GM12875 (cell line): ENCODE measurements around the gene PLEKHH1.

Experiments
- H3K4me3 ChIP-seq: one replicate; pipeline ENCODE4 v1.5.1; 2011; ENCODE audit warnings: low read depth, low read length, control low read depth
- TF ChIP-seq, protein P1 (sequence below): IDR thresholded peaks from 2 replicates; pipeline ENCODE4 v1.5.1; 2011; ENCODE audit warnings: low read depth, mild to moderate bottlenecking, control low read depth, inconsistent platforms, low read length, moderate library complexity, borderline replicate concordance; ENCODE audit not compliant: insufficient read depth

Gene PLEKHH1

GRCh38 chr14:67607646-67608045 lies 74.6 kb downstream of the PLEKHH1 start:
- TF ChIP-seq, protein P1, sequence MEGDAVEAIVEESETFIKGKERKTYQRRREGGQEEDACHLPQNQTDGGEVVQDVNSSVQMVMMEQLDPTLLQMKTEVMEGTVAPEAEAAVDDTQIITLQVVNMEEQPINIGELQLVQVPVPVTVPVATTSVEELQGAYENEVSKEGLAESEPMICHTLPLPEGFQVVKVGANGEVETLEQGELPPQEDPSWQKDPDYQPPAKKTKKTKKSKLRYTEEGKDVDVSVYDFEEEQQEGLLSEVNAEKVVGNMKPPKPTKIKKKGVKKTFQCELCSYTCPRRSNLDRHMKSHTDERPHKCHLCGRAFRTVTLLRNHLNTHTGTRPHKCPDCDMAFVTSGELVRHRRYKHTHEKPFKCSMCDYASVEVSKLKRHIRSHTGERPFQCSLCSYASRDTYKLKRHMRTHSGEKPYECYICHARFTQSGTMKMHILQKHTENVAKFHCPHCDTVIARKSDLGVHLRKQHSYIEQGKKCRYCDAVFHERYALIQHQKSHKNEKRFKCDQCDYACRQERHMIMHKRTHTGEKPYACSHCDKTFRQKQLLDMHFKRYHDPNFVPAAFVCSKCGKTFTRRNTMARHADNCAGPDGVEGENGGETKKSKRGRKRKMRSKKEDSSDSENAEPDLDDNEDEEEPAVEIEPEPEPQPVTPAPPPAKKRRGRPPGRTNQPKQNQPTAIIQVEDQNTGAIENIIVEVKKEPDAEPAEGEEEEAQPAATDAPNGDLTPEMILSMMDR: no peak
- no peak overlapping the region for H3K4me3 ChIP-seq

DNA sequence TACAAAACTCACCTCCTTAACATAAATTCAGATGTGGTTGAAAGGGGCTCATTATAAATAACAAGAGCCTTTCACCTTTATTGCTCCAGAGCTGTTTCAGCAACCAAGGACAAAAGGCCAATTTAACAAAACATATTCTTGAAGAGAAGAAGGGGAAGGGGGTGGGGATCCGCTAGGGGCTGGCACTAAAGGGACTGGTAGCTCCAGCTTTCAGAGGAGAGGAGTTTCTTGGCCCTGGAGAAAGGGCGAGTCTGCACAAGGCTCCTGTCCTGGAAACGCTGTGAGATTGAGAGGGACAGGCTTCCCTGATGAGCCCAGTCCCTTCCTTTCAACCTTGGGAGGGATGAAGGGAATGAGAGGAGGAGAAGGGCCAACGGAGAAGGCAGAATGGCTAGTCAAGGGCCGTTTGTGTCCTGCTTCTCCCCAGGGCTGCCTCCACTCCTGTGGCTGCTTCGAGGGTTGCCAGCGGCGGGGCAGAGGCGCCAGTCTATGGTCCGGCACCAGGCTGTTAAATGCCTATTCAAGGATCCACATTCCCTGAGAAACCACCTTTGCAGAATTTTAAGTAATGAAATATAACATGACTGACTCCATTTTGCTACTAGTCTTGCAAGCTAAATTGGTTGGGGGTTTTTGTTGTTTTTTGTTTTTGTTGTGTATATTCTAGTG lies 76.7 kb downstream of the PLEKHH1 start:
- no peak overlapping the region for H3K4me3 ChIP-seq

DNA sequence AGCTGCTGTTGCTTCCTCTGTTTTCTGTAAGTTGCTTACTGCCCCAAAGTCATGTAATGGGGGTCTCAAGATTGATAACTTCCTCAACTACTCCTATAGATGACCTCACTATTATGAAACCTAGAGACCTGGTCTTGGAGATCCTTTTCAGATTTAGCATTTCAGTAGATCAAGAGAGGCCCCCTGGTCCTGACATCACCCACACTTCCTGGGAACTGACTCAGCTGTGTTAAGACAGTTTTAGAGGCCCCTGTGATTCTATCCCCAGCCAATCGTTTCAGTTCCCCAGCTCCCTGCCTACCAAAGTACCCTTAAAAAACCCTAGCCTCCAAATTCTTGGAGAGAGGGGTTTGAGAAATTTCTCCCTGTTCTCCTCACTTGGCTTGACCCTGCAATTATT lies 77.4 kb downstream of the PLEKHH1 start:
- no peak overlapping the region for H3K4me3 ChIP-seq
- TF ChIP-seq, protein P1: no peak

More for the DNA sequence above, 76.7 kb downstream of the PLEKHH1 start:
- TF ChIP-seq, protein P1: no peak

DNA sequence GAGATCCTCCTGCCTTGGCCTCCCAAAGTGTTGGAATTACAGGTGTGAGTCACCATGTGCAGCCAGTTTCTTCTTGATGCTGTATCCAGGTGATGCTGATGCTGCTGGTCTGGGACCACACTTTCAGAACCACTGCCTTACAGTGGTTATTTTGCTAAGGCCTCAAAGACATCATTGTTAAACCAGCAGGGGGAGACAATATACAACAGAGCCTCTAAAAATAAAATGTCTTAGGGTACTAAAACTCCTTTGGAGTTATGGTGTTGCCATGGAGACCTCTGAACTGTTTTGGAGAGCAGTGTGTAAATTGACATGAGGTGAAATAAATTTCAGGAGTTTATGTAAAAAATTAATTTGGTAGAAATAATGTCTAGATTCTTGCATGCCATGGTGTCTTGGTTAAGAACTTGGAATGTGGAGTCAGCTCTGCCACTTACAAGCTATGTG lies 85.5 kb downstream of the PLEKHH1 start:
- no peak overlapping the region for H3K4me3 ChIP-seq
- TF ChIP-seq, protein P1: peak; percentile 44; the same call in 1 of the 2 replicates

DNA sequence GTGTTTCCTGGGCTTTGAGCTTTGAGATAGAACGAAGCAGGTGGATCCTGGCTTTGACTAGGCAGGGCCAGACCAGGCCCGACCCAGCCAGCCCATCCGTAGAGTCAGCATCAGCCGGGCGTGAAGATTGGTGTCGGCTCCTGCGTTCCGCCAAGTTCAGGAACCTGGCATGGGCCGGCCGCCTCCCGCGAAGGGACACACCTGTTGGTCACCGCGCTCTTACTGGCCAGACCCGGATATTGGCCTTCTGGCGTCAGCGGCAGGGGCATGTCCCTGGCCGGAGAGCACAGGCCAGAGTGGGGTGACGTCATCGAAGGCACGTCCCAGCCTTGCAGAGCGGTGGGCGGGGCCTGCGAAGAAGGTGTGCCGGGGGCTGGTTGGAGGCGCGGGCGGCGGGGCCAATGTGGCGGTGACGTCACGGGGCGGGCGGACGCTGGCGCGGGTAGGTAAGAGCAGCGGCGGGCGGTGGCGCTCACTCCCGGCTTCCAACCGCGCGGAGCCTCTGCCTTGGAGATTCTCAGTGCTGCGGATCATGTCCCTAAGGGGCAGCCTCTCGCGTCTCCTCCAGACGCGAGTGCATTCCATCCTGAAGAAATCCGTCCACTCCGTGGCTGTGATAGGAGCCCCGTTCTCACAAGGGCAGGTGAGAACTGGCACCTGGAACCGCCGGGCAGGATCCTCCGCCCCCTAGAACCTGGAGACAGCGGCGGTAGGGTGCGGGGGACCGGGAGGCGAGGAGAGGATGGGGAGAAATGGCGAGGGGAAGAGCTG lies 86.5 kb downstream of the PLEKHH1 start, which contains the start of gene ARG2:
Gene ARG2 (plus strand): TSS at position 475 of the 771 bp plus-strand sequence. CDS start 58 bp downstream, at position 533.
- TF ChIP-seq, protein P1: no peak
- peak within 1 kb of the TSS; percentile 54 for H3K4me3 ChIP-seq

DNA sequence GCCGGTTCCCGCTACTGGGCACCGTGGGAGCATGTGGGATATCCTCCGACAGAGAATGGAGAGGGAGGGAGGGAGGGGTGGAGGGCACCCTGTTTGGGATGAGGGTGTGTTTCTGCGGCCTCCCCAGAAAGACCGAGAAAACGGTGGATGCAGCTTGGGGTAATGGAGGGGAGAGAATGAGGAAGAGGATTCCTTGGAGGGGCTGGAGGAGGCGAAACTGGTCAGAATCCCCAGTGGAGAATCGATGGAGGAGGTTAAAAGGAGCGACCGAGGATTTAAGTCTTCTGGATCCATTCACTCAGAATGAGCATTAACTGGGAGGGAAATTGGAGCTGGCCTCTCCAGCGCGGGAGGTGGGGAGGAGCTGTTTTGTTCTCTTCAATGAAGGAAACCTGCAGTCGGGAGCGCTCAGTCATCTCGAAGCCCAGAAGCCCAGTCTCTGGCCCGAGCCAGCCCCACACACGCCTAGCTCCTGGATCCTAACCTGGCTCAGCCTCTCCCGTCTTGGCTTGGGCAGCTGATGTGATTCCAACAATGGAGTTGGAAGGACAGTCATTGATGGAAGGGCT lies 87.2 kb downstream of the PLEKHH1 start:
- H3K4me3 ChIP-seq: peak overlapping the region; percentile 54
- TF ChIP-seq, protein P1: no peak
